ENCODE data around the gene THSD1.

DNA sequence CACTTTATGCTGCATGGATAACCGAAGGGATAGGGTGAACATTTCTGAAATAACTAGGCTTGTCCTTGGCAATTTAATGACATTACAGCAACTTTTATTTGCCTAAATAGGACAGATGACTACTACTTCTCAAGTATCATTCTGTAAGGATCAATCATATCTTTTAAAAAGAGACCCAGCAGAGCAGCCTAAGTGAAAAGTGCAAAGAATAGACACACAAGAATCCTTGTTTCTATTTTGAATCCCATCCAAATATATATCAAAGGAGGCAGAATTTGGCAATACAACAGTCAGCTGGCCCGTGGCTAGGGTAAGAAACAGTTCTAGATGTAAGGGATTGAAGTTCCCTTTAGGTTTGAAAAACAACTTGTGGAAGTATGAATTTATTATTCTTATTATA lies 6.9 kb downstream of the THSD1 start:
- TF ChIP-seq, protein P1, sequence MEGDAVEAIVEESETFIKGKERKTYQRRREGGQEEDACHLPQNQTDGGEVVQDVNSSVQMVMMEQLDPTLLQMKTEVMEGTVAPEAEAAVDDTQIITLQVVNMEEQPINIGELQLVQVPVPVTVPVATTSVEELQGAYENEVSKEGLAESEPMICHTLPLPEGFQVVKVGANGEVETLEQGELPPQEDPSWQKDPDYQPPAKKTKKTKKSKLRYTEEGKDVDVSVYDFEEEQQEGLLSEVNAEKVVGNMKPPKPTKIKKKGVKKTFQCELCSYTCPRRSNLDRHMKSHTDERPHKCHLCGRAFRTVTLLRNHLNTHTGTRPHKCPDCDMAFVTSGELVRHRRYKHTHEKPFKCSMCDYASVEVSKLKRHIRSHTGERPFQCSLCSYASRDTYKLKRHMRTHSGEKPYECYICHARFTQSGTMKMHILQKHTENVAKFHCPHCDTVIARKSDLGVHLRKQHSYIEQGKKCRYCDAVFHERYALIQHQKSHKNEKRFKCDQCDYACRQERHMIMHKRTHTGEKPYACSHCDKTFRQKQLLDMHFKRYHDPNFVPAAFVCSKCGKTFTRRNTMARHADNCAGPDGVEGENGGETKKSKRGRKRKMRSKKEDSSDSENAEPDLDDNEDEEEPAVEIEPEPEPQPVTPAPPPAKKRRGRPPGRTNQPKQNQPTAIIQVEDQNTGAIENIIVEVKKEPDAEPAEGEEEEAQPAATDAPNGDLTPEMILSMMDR (IDR thresholded peaks at IDR 0.05 in 2 of 3, conservative IDR thresholded peaks at IDR 0.05 in 1 of 3; ENCODE audit: control insufficient read depth in 2 of 3, extremely low read depth in 1 of 3, insufficient read depth in 1 of 3, low read depth in 3 of 3, low read length in 3 of 3): no peak
- no peak for TF ChIP-seq ZZZ3 (IDR thresholded peaks at IDR 0.05; ENCODE audit: control insufficient read depth, insufficient read length, low read depth)
- no peak for TF ChIP-seq SP1 (IDR thresholded peaks at IDR 0.05; ENCODE audit: low read depth, low read length)
- TF ChIP-seq POLR2A (IDR thresholded peaks at IDR 0.05; ENCODE audit: low read depth, low read length): no peak
- TF ChIP-seq, protein P2, sequence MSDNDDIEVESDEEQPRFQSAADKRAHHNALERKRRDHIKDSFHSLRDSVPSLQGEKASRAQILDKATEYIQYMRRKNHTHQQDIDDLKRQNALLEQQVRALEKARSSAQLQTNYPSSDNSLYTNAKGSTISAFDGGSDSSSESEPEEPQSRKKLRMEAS (IDR thresholded peaks at IDR 0.05; ENCODE audit: low read depth, low read length): no peak
- TF ChIP-seq SIN3A (IDR thresholded peaks at IDR 0.05; ENCODE audit: low read depth, low read length): no peak
- no peak for TF ChIP-seq FOXK2 (IDR thresholded peaks at IDR 0.05)
- no peak for TF ChIP-seq ESRRA (IDR thresholded peaks at IDR 0.05; ENCODE audit: low read length)
- no peak for TF ChIP-seq EED (IDR thresholded peaks at IDR 0.05; ENCODE audit: low read depth)
- TF ChIP-seq, protein P3, sequence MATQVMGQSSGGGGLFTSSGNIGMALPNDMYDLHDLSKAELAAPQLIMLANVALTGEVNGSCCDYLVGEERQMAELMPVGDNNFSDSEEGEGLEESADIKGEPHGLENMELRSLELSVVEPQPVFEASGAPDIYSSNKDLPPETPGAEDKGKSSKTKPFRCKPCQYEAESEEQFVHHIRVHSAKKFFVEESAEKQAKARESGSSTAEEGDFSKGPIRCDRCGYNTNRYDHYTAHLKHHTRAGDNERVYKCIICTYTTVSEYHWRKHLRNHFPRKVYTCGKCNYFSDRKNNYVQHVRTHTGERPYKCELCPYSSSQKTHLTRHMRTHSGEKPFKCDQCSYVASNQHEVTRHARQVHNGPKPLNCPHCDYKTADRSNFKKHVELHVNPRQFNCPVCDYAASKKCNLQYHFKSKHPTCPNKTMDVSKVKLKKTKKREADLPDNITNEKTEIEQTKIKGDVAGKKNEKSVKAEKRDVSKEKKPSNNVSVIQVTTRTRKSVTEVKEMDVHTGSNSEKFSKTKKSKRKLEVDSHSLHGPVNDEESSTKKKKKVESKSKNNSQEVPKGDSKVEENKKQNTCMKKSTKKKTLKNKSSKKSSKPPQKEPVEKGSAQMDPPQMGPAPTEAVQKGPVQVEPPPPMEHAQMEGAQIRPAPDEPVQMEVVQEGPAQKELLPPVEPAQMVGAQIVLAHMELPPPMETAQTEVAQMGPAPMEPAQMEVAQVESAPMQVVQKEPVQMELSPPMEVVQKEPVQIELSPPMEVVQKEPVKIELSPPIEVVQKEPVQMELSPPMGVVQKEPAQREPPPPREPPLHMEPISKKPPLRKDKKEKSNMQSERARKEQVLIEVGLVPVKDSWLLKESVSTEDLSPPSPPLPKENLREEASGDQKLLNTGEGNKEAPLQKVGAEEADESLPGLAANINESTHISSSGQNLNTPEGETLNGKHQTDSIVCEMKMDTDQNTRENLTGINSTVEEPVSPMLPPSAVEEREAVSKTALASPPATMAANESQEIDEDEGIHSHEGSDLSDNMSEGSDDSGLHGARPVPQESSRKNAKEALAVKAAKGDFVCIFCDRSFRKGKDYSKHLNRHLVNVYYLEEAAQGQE (IDR thresholded peaks at IDR 0.05; ENCODE audit: low read depth, low read length): no peak
- no peak for TF ChIP-seq CHD1 (IDR thresholded peaks at IDR 0.05; ENCODE audit: low read depth, low read length)
- TF ChIP-seq RAD21 (IDR thresholded peaks at IDR 0.05; ENCODE audit: insufficient read depth, low read depth, low read length): no peak
- TF ChIP-seq CBFB (IDR thresholded peaks at IDR 0.05; ENCODE audit: low read depth): no peak
